Measurements from ENCODE around the gene SUV39H1. TPM values are rescaled to one million over a fixed set of nuclear protein-coding genes. Genes with fewer than 3 reads are reported as not detected.
A peak's percentile ranks its signal among the peaks of the same experiment; 100 is the strongest.

Gene SUV39H1
- total and polyA plus RNA-seq, 4 donors: 3.2 to 5.8 (median 3.7) TPM

DNA sequence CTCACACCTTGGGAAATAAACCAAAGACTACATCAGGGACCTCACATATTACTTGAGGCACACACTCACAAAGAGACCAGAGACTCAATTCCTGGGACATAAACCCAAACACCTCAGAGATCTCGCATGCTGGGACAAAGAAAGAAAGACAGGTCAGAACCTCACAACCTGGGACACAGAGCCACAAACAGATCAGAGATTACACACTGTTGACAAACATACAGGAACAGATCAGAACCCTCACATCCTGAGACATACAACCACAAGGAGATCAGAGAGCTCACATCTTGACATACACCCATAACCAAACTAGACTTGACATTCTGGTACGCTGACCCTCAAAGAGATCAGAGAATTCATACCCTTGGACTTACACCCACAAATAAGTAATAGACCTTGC is 17.3 kb downstream of the SUV39H1 start (continued):
- TF ChIP-seq NR2F2 (IDR thresholded peaks at IDR 0.05) (no peak), RAD21 (IDR thresholded peaks at IDR 0.05) (no peak), JUND (IDR thresholded peaks at IDR 0.05) (no peak), RXRA (IDR thresholded peaks at IDR 0.05) (no peak), SP1 (IDR thresholded peaks at IDR 0.05) (no peak)
- TF ChIP-seq, protein P1, sequence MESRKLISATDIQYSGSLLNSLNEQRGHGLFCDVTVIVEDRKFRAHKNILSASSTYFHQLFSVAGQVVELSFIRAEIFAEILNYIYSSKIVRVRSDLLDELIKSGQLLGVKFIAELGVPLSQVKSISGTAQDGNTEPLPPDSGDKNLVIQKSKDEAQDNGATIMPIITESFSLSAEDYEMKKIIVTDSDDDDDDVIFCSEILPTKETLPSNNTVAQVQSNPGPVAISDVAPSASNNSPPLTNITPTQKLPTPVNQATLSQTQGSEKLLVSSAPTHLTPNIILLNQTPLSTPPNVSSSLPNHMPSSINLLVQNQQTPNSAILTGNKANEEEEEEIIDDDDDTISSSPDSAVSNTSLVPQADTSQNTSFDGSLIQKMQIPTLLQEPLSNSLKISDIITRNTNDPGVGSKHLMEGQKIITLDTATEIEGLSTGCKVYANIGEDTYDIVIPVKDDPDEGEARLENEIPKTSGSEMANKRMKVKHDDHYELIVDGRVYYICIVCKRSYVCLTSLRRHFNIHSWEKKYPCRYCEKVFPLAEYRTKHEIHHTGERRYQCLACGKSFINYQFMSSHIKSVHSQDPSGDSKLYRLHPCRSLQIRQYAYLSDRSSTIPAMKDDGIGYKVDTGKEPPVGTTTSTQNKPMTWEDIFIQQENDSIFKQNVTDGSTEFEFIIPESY (IDR thresholded peaks at IDR 0.05): no peak

DNA sequence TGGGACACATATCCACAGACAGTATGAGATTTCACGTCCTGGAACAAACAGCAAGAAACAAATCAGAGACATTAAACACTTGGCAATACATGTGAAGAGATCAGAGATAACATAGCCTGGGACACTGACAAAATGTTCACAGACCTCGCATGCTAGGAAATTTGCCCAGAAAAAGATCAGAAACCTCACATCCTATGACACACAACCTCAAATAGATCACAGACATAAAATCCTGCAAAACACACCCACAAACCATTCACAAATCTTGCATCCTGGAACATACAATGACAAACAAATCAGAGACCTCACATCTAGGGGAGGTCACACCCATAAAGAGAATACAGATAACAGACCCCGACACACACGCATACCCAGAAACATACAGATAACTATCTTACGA is 18.0 kb downstream of the SUV39H1 start:
- WGBS: 55% methylated on average over 5 of the region's 5 CpGs
- no peaks in the 10 kb centered on the region for H3K27me3 ChIP-seq (ENCODE audit: control insufficient read depth in 4 of 4, insufficient read depth in 4 of 4, low read length in 3 of 4)
- TF ChIP-seq FOXA2 (IDR thresholded peaks at IDR 0.05): no peak
- H3K36me3 ChIP-seq (ENCODE audit: control insufficient read depth in 4 of 4, insufficient read depth in 3 of 4, low read depth in 1 of 4, low read length in 3 of 4): no peaks in the 10 kb centered on the region
- no peak overlapping the region for H3K9ac ChIP-seq (ENCODE audit: low read depth in 1 of 2, low read length in 2 of 2)
- DNase-seq (ENCODE audit: low spot score): no peak
- H3K4me1 ChIP-seq (ENCODE audit: control insufficient read depth in 4 of 4, insufficient read depth in 4 of 4, low read length in 3 of 4): peaks cover 0 to 14% (median 6%) of the 10 kb centered on the region in 4 donors
- H3K4me3 ChIP-seq (ENCODE audit: low read depth in 1 of 3, low read length in 3 of 3): no peak overlapping the region
- H3K27ac ChIP-seq (ENCODE audit: low read depth in 1 of 2, low read length in 2 of 2): peak overlapping the region; percentile 80 to 92
- no peaks in the 10 kb centered on the region for H3K9me3 ChIP-seq (ENCODE audit: control insufficient read depth in 4 of 4, low read length in 3 of 4)

DNA sequence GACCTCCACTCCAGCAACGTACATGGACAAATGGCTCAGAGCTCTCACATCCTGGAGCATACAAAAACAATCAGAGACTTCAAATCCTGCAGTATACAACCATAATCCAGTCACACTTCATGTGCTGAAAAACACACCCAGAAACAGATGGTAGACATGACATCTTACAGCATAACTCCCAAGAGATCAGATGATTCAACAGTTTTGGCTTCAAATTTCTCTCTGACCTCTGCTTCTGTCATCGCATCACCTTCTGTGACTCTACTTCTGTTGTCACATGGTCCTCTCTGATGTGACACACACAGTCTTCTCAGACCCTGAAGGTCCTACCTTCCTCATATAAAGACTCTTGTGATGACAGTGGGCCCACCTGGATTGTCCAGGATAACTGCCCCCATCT is 18.5 kb downstream of the SUV39H1 start:
- Histone ChIP-seq H3K27ac (ENCODE audit: low read depth in 1 of 2, low read length in 2 of 2) (no peak overlapping the region), H3K9me3 (ENCODE audit: control insufficient read depth in 4 of 4, low read length in 3 of 4) (no peaks in the 10 kb centered on the region), H3K36me3 (ENCODE audit: control insufficient read depth in 4 of 4, insufficient read depth in 3 of 4, low read depth in 1 of 4, low read length in 3 of 4) (no peaks in the 10 kb centered on the region), H3K4me3 (ENCODE audit: low read depth in 1 of 3, low read length in 3 of 3) (no peak overlapping the region), H3K4me1 (ENCODE audit: control insufficient read depth in 4 of 4, insufficient read depth in 4 of 4, low read length in 3 of 4) (peaks cover 0 to 14% (median 6%) of the 10 kb centered on the region in 4 donors), H3K9ac (ENCODE audit: low read depth in 1 of 2, low read length in 2 of 2) (no peak overlapping the region), H3K27me3 (ENCODE audit: control insufficient read depth in 4 of 4, insufficient read depth in 4 of 4, low read length in 3 of 4) (no peaks in the 10 kb centered on the region)
- TF ChIP-seq JUND (IDR thresholded peaks at IDR 0.05) (no peak), HNF4G (IDR thresholded peaks at IDR 0.05) (no peak), FOXA2 (IDR thresholded peaks at IDR 0.05) (no peak)
- TF ChIP-seq, protein P2, sequence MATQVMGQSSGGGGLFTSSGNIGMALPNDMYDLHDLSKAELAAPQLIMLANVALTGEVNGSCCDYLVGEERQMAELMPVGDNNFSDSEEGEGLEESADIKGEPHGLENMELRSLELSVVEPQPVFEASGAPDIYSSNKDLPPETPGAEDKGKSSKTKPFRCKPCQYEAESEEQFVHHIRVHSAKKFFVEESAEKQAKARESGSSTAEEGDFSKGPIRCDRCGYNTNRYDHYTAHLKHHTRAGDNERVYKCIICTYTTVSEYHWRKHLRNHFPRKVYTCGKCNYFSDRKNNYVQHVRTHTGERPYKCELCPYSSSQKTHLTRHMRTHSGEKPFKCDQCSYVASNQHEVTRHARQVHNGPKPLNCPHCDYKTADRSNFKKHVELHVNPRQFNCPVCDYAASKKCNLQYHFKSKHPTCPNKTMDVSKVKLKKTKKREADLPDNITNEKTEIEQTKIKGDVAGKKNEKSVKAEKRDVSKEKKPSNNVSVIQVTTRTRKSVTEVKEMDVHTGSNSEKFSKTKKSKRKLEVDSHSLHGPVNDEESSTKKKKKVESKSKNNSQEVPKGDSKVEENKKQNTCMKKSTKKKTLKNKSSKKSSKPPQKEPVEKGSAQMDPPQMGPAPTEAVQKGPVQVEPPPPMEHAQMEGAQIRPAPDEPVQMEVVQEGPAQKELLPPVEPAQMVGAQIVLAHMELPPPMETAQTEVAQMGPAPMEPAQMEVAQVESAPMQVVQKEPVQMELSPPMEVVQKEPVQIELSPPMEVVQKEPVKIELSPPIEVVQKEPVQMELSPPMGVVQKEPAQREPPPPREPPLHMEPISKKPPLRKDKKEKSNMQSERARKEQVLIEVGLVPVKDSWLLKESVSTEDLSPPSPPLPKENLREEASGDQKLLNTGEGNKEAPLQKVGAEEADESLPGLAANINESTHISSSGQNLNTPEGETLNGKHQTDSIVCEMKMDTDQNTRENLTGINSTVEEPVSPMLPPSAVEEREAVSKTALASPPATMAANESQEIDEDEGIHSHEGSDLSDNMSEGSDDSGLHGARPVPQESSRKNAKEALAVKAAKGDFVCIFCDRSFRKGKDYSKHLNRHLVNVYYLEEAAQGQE (IDR thresholded peaks at IDR 0.05): no peak
- WGBS: 84% methylated on average over 2 of the region's 2 CpGs
- no peak for DNase-seq (ENCODE audit: low spot score)

DNA sequence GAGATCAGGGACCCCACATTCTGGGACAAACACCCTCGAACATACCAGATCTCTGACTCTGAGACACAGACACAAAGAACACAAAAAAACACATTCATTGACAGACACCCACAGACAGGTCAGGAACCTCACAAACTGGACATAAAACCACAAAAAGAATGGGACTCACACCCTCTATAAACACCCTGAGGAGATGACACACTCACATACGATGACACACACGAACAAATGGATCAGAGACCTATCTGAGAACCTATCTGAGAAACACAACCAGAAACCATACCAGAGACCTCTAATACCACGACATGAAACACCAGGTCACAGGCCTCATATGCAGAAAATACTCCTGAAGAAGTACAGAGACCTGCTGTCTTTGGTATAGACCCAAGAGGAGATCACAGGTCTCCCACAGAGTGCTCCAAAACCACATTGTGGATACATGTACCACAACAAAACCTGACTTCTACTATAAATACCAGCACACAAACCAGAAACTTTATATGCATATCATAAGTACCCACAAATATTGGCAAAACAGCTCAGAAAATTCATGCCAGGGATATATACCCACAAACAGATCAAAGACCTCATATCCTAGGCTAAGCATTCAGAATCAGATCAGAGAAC is 19.5 kb downstream of the SUV39H1 start:
- Histone ChIP-seq H3K27ac (ENCODE audit: low read depth in 1 of 2, low read length in 2 of 2) (no peak overlapping the region), H3K27me3 (ENCODE audit: control insufficient read depth in 4 of 4, insufficient read depth in 4 of 4, low read length in 3 of 4) (no peaks in the 10 kb centered on the region), H3K4me1 (ENCODE audit: control insufficient read depth in 4 of 4, insufficient read depth in 4 of 4, low read length in 3 of 4) (peaks cover 0 to 14% (median 6%) of the 10 kb centered on the region in 4 donors), H3K36me3 (ENCODE audit: control insufficient read depth in 4 of 4, insufficient read depth in 3 of 4, low read depth in 1 of 4, low read length in 3 of 4) (no peaks in the 10 kb centered on the region), H3K9ac (ENCODE audit: low read depth in 1 of 2, low read length in 2 of 2) (no peak overlapping the region), H3K4me3 (ENCODE audit: low read depth in 1 of 3, low read length in 3 of 3) (no peak overlapping the region), H3K9me3 (ENCODE audit: control insufficient read depth in 4 of 4, low read length in 3 of 4) (no peaks in the 10 kb centered on the region)
- no peak for DNase-seq (ENCODE audit: low spot score)
- WGBS: 90% methylated on average over 4 of the region's 4 CpGs
- TF ChIP-seq HNF4A (conservative IDR thresholded peaks at IDR 0.05): no peak
- no peak for TF ChIP-seq FOXA2 (IDR thresholded peaks at IDR 0.05)
- TF ChIP-seq TAF1 (conservative IDR thresholded peaks at IDR 0.05): no peak
- TF ChIP-seq NR2F2 (IDR thresholded peaks at IDR 0.05): no peak
- TF ChIP-seq, protein P3, sequence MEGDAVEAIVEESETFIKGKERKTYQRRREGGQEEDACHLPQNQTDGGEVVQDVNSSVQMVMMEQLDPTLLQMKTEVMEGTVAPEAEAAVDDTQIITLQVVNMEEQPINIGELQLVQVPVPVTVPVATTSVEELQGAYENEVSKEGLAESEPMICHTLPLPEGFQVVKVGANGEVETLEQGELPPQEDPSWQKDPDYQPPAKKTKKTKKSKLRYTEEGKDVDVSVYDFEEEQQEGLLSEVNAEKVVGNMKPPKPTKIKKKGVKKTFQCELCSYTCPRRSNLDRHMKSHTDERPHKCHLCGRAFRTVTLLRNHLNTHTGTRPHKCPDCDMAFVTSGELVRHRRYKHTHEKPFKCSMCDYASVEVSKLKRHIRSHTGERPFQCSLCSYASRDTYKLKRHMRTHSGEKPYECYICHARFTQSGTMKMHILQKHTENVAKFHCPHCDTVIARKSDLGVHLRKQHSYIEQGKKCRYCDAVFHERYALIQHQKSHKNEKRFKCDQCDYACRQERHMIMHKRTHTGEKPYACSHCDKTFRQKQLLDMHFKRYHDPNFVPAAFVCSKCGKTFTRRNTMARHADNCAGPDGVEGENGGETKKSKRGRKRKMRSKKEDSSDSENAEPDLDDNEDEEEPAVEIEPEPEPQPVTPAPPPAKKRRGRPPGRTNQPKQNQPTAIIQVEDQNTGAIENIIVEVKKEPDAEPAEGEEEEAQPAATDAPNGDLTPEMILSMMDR (IDR thresholded peaks at IDR 0.05; ENCODE audit: low read depth, low read length, missing input control): no peak
- no peak for TF ChIP-seq FOXA1 (IDR thresholded peaks at IDR 0.05)
- TF ChIP-seq RXRA (IDR thresholded peaks at IDR 0.05): no peak
- no peak for TF ChIP-seq GABPA (IDR thresholded peaks at IDR 0.05 in 1 of 2, conservative IDR thresholded peaks at IDR 0.05 in 1 of 2)
- no peak for TF ChIP-seq HNF4G (IDR thresholded peaks at IDR 0.05)
- no peak for TF ChIP-seq RAD21 (IDR thresholded peaks at IDR 0.05)
- TF ChIP-seq, protein P1 (IDR thresholded peaks at IDR 0.05): no peak
- TF ChIP-seq, protein P4, sequence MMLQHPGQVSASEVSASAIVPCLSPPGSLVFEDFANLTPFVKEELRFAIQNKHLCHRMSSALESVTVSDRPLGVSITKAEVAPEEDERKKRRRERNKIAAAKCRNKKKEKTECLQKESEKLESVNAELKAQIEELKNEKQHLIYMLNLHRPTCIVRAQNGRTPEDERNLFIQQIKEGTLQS (IDR thresholded peaks at IDR 0.05): no peak
- TF ChIP-seq SP1 (IDR thresholded peaks at IDR 0.05): no peak
